Eye (tissue), 1 donor: ENCODE measurements around the gene EXT2.

Experiments used
- DNase-seq: peaks from one replicate; pipeline ENCODE4 v3.0.0-alpha.2; 2015

The EXT2 gene

GRCh38 chr11:44174842-44175241 is 79.4 kb downstream of the EXT2 start:
- DNase-seq: no peak

GRCh38 chr11:44176546-44177213 is 81.2 kb downstream of the EXT2 start:
- no peak for DNase-seq

GRCh38 chr11:44177905-44178304 is 82.4 kb downstream of the EXT2 start:
- no peak for DNase-seq

GRCh38 chr11:44178381-44178780 is 82.9 kb downstream of the EXT2 start:
- DNase-seq: no peak

GRCh38 chr11:44179173-44179572 is 83.7 kb downstream of the EXT2 start:
- no peak for DNase-seq

GRCh38 chr11:44180107-44180506 is 84.6 kb downstream of the EXT2 start:
- DNase-seq: no peak

- DNase-seq: no peak
Observed at GRCh38 chr11:44185522-44185921, 90.0 kb downstream of the EXT2 start.

GRCh38 chr11:44186321-44186930 is 90.9 kb downstream of the EXT2 start:
- DNase-seq: no peak

- DNase-seq: no peak
Observed at GRCh38 chr11:44188643-44189042, 93.2 kb downstream of the EXT2 start.

GRCh38 chr11:44189986-44190882 is 94.8 kb downstream of the EXT2 start:
- DNase-seq: no peak

GRCh38 chr11:44190883-44191230 is 95.4 kb downstream of the EXT2 start:
- DNase-seq: no peak

- no peak for DNase-seq
Observed at GRCh38 chr11:44191322-44192016, 96.0 kb downstream of the EXT2 start.

GRCh38 chr11:44192017-44192385 is 96.5 kb downstream of the EXT2 start:
- no peak for DNase-seq

GRCh38 chr11:44192462-44193100 is 97.1 kb downstream of the EXT2 start:
- no peak for DNase-seq

- DNase-seq: no peak
Observed at GRCh38 chr11:44193856-44194255, 98.4 kb downstream of the EXT2 start.

- DNase-seq: no peak
Observed at GRCh38 chr11:44198146-44198724, 102.8 kb downstream of the EXT2 start.

GRCh38 chr11:44199298-44199697 is 103.8 kb downstream of the EXT2 start:
- DNase-seq: no peak

- DNase-seq: no peak
Observed at GRCh38 chr11:44199816-44200215, 104.3 kb downstream of the EXT2 start.

GRCh38 chr11:44203270-44204043 is 108.0 kb downstream of the EXT2 start:
- DNase-seq: no peak

- no peak for DNase-seq
Observed at GRCh38 chr11:44205352-44205751, 109.9 kb downstream of the EXT2 start.

- DNase-seq: no peak
Observed at GRCh38 chr11:44205836-44206235, 110.4 kb downstream of the EXT2 start.

- peak; percentile 83 for DNase-seq
Observed at GRCh38 chr11:44207292-44207691, 111.8 kb downstream of the EXT2 start.
